A172 (cell line): ENCODE measurements around the gene TMA7B. TPM values are rescaled to one million over a fixed set of nuclear protein-coding genes. Genes with fewer than 3 reads are reported as not detected.
"Not testable (repeated sequence)": the region's sequence is repeated elsewhere in the genome, so short reads cannot be mapped to it uniquely, and the experiment has no call there.

Experiments used
- DNase-seq: peaks from one replicate; pipeline ENCODE4 v3.0.0-alpha.2; 2015; ENCODE audit warnings: low spot score
- total RNA-seq: library from RNA; depleted of rRNA; stranded (reverse); fragments of >200 nt; shearing (Covaris generic); gene quantifications from 2 replicates; pipeline ENCODE4 v1.2.3, GENCODE V29; 2014

Gene TMA7B
- total RNA-seq, 1 experiment from 2014 or later: not detected

GRCh38 chr22:39932918-39933649 lies 27.1 kb upstream of the TMA7B start:
- DNase-seq: no peak

- no peak for DNase-seq
Observed at GRCh38 chr22:39933741-39934140, 26.5 kb upstream of the TMA7B start.

- no peak for DNase-seq
Observed at GRCh38 chr22:39935116-39935515, 25.1 kb upstream of the TMA7B start.

- no peak for DNase-seq
Observed at GRCh38 chr22:39935612-39936011, 24.6 kb upstream of the TMA7B start.

- no peak for DNase-seq
Observed at GRCh38 chr22:39936523-39937145, 23.6 kb upstream of the TMA7B start.

- no peak for DNase-seq
Observed at GRCh38 chr22:39937906-39938305, 22.3 kb upstream of the TMA7B start.

GRCh38 chr22:39938509-39939111 lies 21.6 kb upstream of the TMA7B start:
- DNase-seq: no peak

- DNase-seq: no peak
Observed at GRCh38 chr22:39939830-39940229, 20.4 kb upstream of the TMA7B start.

- no peak for DNase-seq
Observed at GRCh38 chr22:39940757-39941305, 19.4 kb upstream of the TMA7B start.

- DNase-seq: no peak
Observed at GRCh38 chr22:39941601-39942000, 18.6 kb upstream of the TMA7B start.

- no peak for DNase-seq
Observed at GRCh38 chr22:39942439-39943230, 17.6 kb upstream of the TMA7B start.

- no peak for DNase-seq
Observed at GRCh38 chr22:39943337-39943736, 16.9 kb upstream of the TMA7B start.

GRCh38 chr22:39943953-39944872 lies 16.0 kb upstream of the TMA7B start:
- DNase-seq: no peak

- DNase-seq: no peak
Observed at GRCh38 chr22:39946126-39946502, 14.1 kb upstream of the TMA7B start.

GRCh38 chr22:39946503-39947219 lies 13.5 kb upstream of the TMA7B start:
- no peak for DNase-seq

- no peak for DNase-seq
Observed at GRCh38 chr22:39947220-39948216, 12.7 kb upstream of the TMA7B start.

- DNase-seq: no peak
Observed at GRCh38 chr22:39949964-39950737, 10.0 kb upstream of the TMA7B start.

GRCh38 chr22:39951603-39952293 lies 8.4 kb upstream of the TMA7B start:
- not testable (repeated sequence) for DNase-seq
